Lung (tissue), 12 donors: Measurements from ENCODE around the gene CPLANE2. TPM values are rescaled to one million over a fixed set of nuclear protein-coding genes. Genes with fewer than 3 reads are reported as not detected.

Source experiments
- ATAC-seq: fragments of 200-7000 bp; cut with Tn5 transposase; one replicate; pipeline ENCODE4 v1.9.1; 2020; ENCODE audit warnings: moderate number of reproducible peaks; ENCODE audit not compliant: insufficient read depth, low FRiP score
- DNase-seq, 3 donors: peaks; one replicate each; pipeline ENCODE4 v3.0.0-alpha.2; 2013 to 2017
- H3K27ac ChIP-seq, 2 donors: one replicate each; pipeline ENCODE4 v1.5.1; 2013; ENCODE audit warnings: mild to moderate bottlenecking in 2 of 2, moderate library complexity in 2 of 2, control low read depth in 1 of 2, inconsistent platforms in 1 of 2, low read depth in 1 of 2, low read length in 1 of 2
- H3K27me3 ChIP-seq, 3 donors: one replicate each; pipeline ENCODE4 v1.5.1; 2013; ENCODE audit warnings: low read length in 2 of 3; ENCODE audit not compliant: control insufficient read depth in 3 of 3, insufficient read depth in 3 of 3
- H3K36me3 ChIP-seq, 4 donors: one replicate each; pipeline ENCODE4 v1.5.1; 2013; ENCODE audit warnings: low read length in 4 of 4, mild to moderate bottlenecking in 1 of 4, moderate library complexity in 1 of 4; ENCODE audit not compliant: control insufficient read depth in 4 of 4, insufficient read depth in 4 of 4
- H3K4me1 ChIP-seq, 5 donors: one replicate each; pipeline ENCODE4 v1.5.1; 2013; ENCODE audit warnings: low read length in 5 of 5, mild to moderate bottlenecking in 2 of 5, moderate library complexity in 1 of 5; ENCODE audit not compliant: control insufficient read depth in 5 of 5, insufficient read depth in 5 of 5
- H3K4me3 ChIP-seq: one replicate; pipeline ENCODE4 v1.5.1; 2013; ENCODE audit warnings: mild to moderate bottlenecking, control low read depth, moderate library complexity
- H3K9ac ChIP-seq, 2 donors: one replicate each; pipeline ENCODE4 v1.5.1; 2013; ENCODE audit warnings: low read length in 2 of 2, control low read depth in 1 of 2; ENCODE audit not compliant: insufficient read depth in 1 of 2
- H3K9me3 ChIP-seq, 4 donors: one replicate each; pipeline ENCODE4 v1.5.1; 2013; ENCODE audit warnings: low read length in 3 of 4, mild to moderate bottlenecking in 1 of 4, moderate library complexity in 1 of 4; ENCODE audit not compliant: control insufficient read depth in 4 of 4, insufficient read depth in 3 of 4
- WGBS, 2 donors: extraction: QIAGEN DNeasy Blood & Tissue Kit; methylation state at CpG; one replicate each; pipeline ENCODE4 v1.1.7; 2013; 5-methylcytosine and 5-hydroxymethylcytosine counted together
- polyA plus RNA-seq, 2 donors: library from polyadenylated mRNA; stranded (reverse); fragments of 200-250 nt; gene quantifications; one replicate each; pipeline ENCODE4 v1.2.1, GENCODE V29; 2013
- total RNA-seq, 2 donors: library from RNA; depleted of rRNA in 1 of 2; stranded (reverse); fragments of >200 nt in 1 of 2; gene quantifications; one replicate each; pipeline ENCODE4 v1.2.1, GENCODE V29; 2014 to 2021
- TF ChIP-seq, protein P1 (sequence below): IDR thresholded peaks from 2 replicates; pipeline ENCODE4 v1.5.1; 2012; ENCODE audit warnings: mild to moderate bottlenecking; ENCODE audit errors: control extremely low read depth, extremely low read depth
- donor health status: control.
- donor health status: control.
- donor health status: Bipolar disorder and iron deficiency.
- donor health status: healthy.
- donor health status: DM: yes; HTN: yes; CAD: no.

The CPLANE2 gene
- total and polyA plus RNA-seq, 4 donors, result 4.5 to 13.7 (median 5.6) TPM

GRCh38 chr1:16205891-16206546 lies 31.0 kb downstream of the CPLANE2 start:
- no peaks in the 10 kb centered on the region for H3K27me3 ChIP-seq
- H3K27ac ChIP-seq, result peak overlapping the region; percentile 74 to 89
- DNase-seq (no peak), ATAC-seq (no peak)
- H3K4me1 ChIP-seq, result peaks cover 0 to 21% (median 2%) of the 10 kb centered on the region in 5 donors
- H3K36me3 ChIP-seq, result peaks cover 0 to 9% (median under 1%) of the 10 kb centered on the region in 4 donors
- 30 to 38% methylated on average over 38 of the region's 38 CpGs for WGBS, 2 donors
- TF ChIP-seq, protein P1, sequence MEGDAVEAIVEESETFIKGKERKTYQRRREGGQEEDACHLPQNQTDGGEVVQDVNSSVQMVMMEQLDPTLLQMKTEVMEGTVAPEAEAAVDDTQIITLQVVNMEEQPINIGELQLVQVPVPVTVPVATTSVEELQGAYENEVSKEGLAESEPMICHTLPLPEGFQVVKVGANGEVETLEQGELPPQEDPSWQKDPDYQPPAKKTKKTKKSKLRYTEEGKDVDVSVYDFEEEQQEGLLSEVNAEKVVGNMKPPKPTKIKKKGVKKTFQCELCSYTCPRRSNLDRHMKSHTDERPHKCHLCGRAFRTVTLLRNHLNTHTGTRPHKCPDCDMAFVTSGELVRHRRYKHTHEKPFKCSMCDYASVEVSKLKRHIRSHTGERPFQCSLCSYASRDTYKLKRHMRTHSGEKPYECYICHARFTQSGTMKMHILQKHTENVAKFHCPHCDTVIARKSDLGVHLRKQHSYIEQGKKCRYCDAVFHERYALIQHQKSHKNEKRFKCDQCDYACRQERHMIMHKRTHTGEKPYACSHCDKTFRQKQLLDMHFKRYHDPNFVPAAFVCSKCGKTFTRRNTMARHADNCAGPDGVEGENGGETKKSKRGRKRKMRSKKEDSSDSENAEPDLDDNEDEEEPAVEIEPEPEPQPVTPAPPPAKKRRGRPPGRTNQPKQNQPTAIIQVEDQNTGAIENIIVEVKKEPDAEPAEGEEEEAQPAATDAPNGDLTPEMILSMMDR, result no peak
- H3K9ac ChIP-seq, result peak overlapping the region in 1 of 2 donors; percentile 37
- peak overlapping the region; percentile 8 for H3K4me3 ChIP-seq
- H3K9me3 ChIP-seq, result no peaks in the 10 kb centered on the region

DNA sequence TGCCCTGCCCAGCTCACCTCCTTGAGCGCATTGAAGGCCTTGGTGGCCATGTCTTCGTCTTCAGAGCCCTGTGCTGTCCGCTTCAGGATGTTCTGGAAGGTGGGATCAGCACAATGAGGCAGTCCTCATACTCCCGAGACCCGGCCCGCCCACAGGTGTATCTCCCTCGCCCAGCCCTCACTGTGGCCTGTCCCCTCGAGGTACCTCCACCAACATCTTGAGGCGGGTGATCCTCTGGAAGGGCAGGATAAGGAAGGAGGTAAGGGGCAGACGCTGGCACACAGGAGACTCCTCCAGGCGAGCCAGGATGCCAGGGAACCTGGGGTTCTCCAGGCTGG lies 31.7 kb downstream of the CPLANE2 start:
- Histone ChIP-seq H3K4me1 (peaks cover 0 to 21% (median 2%) of the 10 kb centered on the region in 5 donors), H3K27me3 (no peaks in the 10 kb centered on the region), H3K4me3 (no peak overlapping the region), H3K36me3 (peaks cover 0 to 9% (median 1%) of the 10 kb centered on the region in 4 donors), H3K9me3 (no peaks in the 10 kb centered on the region), H3K9ac (no peak overlapping the region), H3K27ac (no peak overlapping the region)
- TF ChIP-seq, protein P1, result no peak
- ATAC-seq (no peak), DNase-seq (no peak)
- WGBS, 2 donors, result 95 to 96% methylated on average over 11 of the region's 11 CpGs

DNA sequence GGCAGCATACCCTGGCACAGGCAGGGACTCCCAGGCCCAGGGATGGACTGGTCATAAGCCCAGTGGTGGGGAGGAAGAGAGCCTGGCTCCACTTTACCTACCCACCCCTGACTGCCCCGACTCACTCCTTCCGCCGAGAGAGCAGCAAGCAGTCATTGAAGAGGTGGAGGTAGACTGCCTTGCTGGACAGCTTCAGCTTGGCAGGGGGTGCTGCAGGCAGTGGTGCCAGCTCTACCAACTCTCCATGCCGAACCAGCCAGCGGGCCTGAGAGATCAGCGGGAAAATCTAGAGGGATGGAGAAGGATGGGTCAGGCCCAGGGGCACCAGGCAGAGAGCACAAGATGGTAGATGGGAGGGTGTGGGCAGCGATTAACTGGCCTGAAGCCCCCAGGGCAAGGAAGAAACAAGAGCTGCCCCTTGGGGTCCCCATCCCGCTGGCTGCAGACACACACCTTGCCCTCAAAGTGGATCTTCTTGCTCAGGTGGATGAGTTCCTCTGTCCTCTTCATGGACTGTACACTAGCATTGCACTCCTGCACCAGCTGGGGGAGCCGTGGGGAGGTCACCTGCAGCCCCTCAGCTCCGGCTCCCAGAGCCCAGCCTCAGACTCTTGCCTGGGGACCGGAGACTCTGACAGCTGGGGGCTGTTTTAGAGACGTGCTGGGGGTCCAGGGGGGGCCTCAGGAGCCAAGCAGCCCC lies 32.2 kb downstream of the CPLANE2 start:
- Histone ChIP-seq H3K36me3 (peaks cover 0 to 9% (median 1%) of the 10 kb centered on the region in 4 donors), H3K27me3 (no peaks in the 10 kb centered on the region), H3K4me1 (peaks cover 0 to 20% (median 2%) of the 10 kb centered on the region in 5 donors), H3K27ac (no peak overlapping the region), H3K9me3 (no peaks in the 10 kb centered on the region), H3K9ac (no peak overlapping the region), H3K4me3 (no peak overlapping the region)
- DNase-seq (no peak), ATAC-seq (no peak)
- TF ChIP-seq, protein P1, result no peak
- WGBS, 2 donors, result 83 to 85% methylated on average over 12 of the region's 12 CpGs
